ENCODE data around the gene CPNE1. TPM values are rescaled to one million over a fixed set of nuclear protein-coding genes. Genes with fewer than 3 reads are reported as not detected.

CPNE1 gene
- total RNA-seq, 1 donor from 2014 or later: 142 TPM

- DNase-seq (ENCODE audit: low spot score): peak; percentile 40
- H3K27me3 Mint-ChIP-seq (ENCODE audit: low read depth): peaks cover 8% of the 10 kb centered on the region
- H3K4me1 Mint-ChIP-seq (ENCODE audit: low read depth): peaks cover 4% of the 10 kb centered on the region
- H3K9me3 Mint-ChIP-seq (ENCODE audit: low read depth): no peaks in the 10 kb centered on the region
- H3K36me3 Mint-ChIP-seq (ENCODE audit: low read depth): peaks cover 3% of the 10 kb centered on the region
- no peak for TF ChIP-seq CTCF (IDR thresholded peaks at IDR 0.05)
- H3K4me3 Mint-ChIP-seq (ENCODE audit: unreplicated experiment): no peak overlapping the region
- H3K27ac Mint-ChIP-seq (ENCODE audit: unreplicated experiment): no peak overlapping the region
Measured at GRCh38 chr20:35595901-35596300, 68.8 kb downstream of the CPNE1 start.

GRCh38 chr20:35595456-35595855 is 69.2 kb downstream of the CPNE1 start:
- Mint-ChIP-seq H3K27ac (ENCODE audit: unreplicated experiment) (no peak overlapping the region), H3K4me1 (ENCODE audit: low read depth) (no peaks in the 10 kb centered on the region), H3K27me3 (ENCODE audit: low read depth) (peaks cover 8% of the 10 kb centered on the region), H3K9me3 (ENCODE audit: low read depth) (no peaks in the 10 kb centered on the region), H3K4me3 (ENCODE audit: unreplicated experiment) (no peak overlapping the region), H3K36me3 (ENCODE audit: low read depth) (peaks cover 3% of the 10 kb centered on the region)
- DNase-seq (ENCODE audit: low spot score): peak; percentile 56
- TF ChIP-seq CTCF (IDR thresholded peaks at IDR 0.05): no peak

GRCh38 chr20:35592339-35592974 is 72.2 kb downstream of the CPNE1 start:
- Mint-ChIP-seq H3K4me1 (ENCODE audit: low read depth) (no peaks in the 10 kb centered on the region), H3K4me3 (ENCODE audit: unreplicated experiment) (no peak overlapping the region), H3K36me3 (ENCODE audit: low read depth) (peaks cover 3% of the 10 kb centered on the region), H3K9me3 (ENCODE audit: low read depth) (no peaks in the 10 kb centered on the region), H3K27me3 (ENCODE audit: low read depth) (peaks cover 3% of the 10 kb centered on the region), H3K27ac (ENCODE audit: unreplicated experiment) (no peak overlapping the region)
- DNase-seq (ENCODE audit: low spot score): peak; percentile 2
- no peak for TF ChIP-seq CTCF (IDR thresholded peaks at IDR 0.05)

GRCh38 chr20:35588397-35588796 is 76.3 kb downstream of the CPNE1 start:
- no peak for TF ChIP-seq CTCF (IDR thresholded peaks at IDR 0.05)
- DNase-seq (ENCODE audit: low spot score): no peak
- H3K4me3 Mint-ChIP-seq (ENCODE audit: unreplicated experiment): no peak overlapping the region
- no peaks in the 10 kb centered on the region for H3K4me1 Mint-ChIP-seq (ENCODE audit: low read depth)
- H3K27me3 Mint-ChIP-seq (ENCODE audit: low read depth): no peaks in the 10 kb centered on the region
- no peaks in the 10 kb centered on the region for H3K9me3 Mint-ChIP-seq (ENCODE audit: low read depth)
- H3K36me3 Mint-ChIP-seq (ENCODE audit: low read depth): peaks cover 3% of the 10 kb centered on the region
- no peak overlapping the region for H3K27ac Mint-ChIP-seq (ENCODE audit: unreplicated experiment)

GRCh38 chr20:35587436-35587835 is 77.3 kb downstream of the CPNE1 start:
- Mint-ChIP-seq H3K4me3 (ENCODE audit: unreplicated experiment) (no peak overlapping the region), H3K9me3 (ENCODE audit: low read depth) (no peaks in the 10 kb centered on the region), H3K27me3 (ENCODE audit: low read depth) (no peaks in the 10 kb centered on the region), H3K27ac (ENCODE audit: unreplicated experiment) (no peak overlapping the region), H3K4me1 (ENCODE audit: low read depth) (no peaks in the 10 kb centered on the region), H3K36me3 (ENCODE audit: low read depth) (peaks cover 3% of the 10 kb centered on the region)
- no peak for TF ChIP-seq CTCF (IDR thresholded peaks at IDR 0.05)
- DNase-seq (ENCODE audit: low spot score): no peak
